GM23248 (cell line): Measurements from ENCODE around the gene OR4E2. TPM values are rescaled to one million over a fixed set of nuclear protein-coding genes. Genes with fewer than 3 reads are reported as not detected.

ENCODE experiments used
- DNase-seq: peaks from one replicate; pipeline ENCODE4 v3.0.0-alpha.2; 2015
- H2AFZ ChIP-seq: fragments of 200-600 bp; sonication (generic); 2 replicates; pipeline ENCODE4 v1.6.1; 2016; ENCODE audit warnings: antibody characterized with exemption
- H3F3A ChIP-seq: fragments of 200-600 bp; sonication (generic); 2 replicates; pipeline ENCODE4 v1.6.1; 2016; ENCODE audit warnings: mild to moderate bottlenecking, antibody characterized with exemption, mixed run types; ENCODE audit not compliant: insufficient read depth
- H3K27ac ChIP-seq: fragments of 200-600 bp; sonication (generic); 2 replicates; pipeline ENCODE4 v1.5.1; 2016; ENCODE audit warnings: mild to moderate bottlenecking
- H3K27me3 ChIP-seq: fragments of 200-600 bp; sonication (generic); replicated peaks from 2 replicates; pipeline ENCODE4 v1.6.1; 2016; ENCODE audit warnings: mild to moderate bottlenecking; ENCODE audit not compliant: insufficient read depth
- H3K36me3 ChIP-seq: fragments of 200-600 bp; sonication (generic); 2 replicates; pipeline ENCODE4 v1.6.1; 2016; ENCODE audit warnings: low read depth, mild to moderate bottlenecking
- H3K4me1 ChIP-seq: fragments of 200-600 bp; sonication (generic); 2 replicates; pipeline ENCODE4 v1.6.1; 2016; ENCODE audit warnings: mild to moderate bottlenecking; ENCODE audit not compliant: insufficient read depth
- H3K4me2 ChIP-seq: fragments of 200-600 bp; sonication (generic); one replicate; pipeline ENCODE4 v1.6.1; 2016; ENCODE audit warnings: mild to moderate bottlenecking; ENCODE audit not compliant: unreplicated experiment
- H3K4me3 ChIP-seq: fragments of 200-600 bp; sonication (generic); 2 replicates; pipeline ENCODE4 v1.5.1; 2016; ENCODE audit warnings: mild to moderate bottlenecking
- H3K79me2 ChIP-seq: fragments of 200-600 bp; sonication (generic); 2 replicates; pipeline ENCODE4 v1.6.1; 2016; ENCODE audit warnings: mild to moderate bottlenecking; ENCODE audit not compliant: insufficient read depth
- H3K9ac ChIP-seq: fragments of 200-600 bp; sonication (generic); 2 replicates; pipeline ENCODE4 v1.6.1; 2016; ENCODE audit warnings: mild to moderate bottlenecking
- H3K9me2 ChIP-seq: fragments of 200-600 bp; sonication (generic); 2 replicates; pipeline ENCODE4 v1.6.1; 2016; ENCODE audit warnings: mixed run types, mild to moderate bottlenecking, moderate library complexity; ENCODE audit not compliant: insufficient read depth
- H3K9me3 ChIP-seq: fragments of 200-600 bp; sonication (generic); one replicate; pipeline ENCODE4 v1.6.1; 2017; ENCODE audit warnings: low read depth
- H4K20me1 ChIP-seq: fragments of 200-600 bp; sonication (generic); 2 replicates; pipeline ENCODE4 v1.6.0; 2016; ENCODE audit not compliant: insufficient read depth
- EZH2 ChIP-seq: fragments of 200-600 bp; sonication (generic); IDR thresholded peaks from 2 replicates; pipeline ENCODE4 v1.6.1; 2018; ENCODE audit warnings: antibody characterized with exemption, mild to moderate bottlenecking; ENCODE audit not compliant: insufficient read depth, poor library complexity, severe bottlenecking
- EZH2phosphoT487 ChIP-seq: fragments of 200-600 bp; sonication (generic); IDR thresholded peaks from 2 replicates; pipeline ENCODE4 v1.6.1; 2018; ENCODE audit warnings: antibody characterized with exemption, moderate library complexity, mild to moderate bottlenecking, low read depth; ENCODE audit not compliant: insufficient read depth
- WGBS, 2 experiments: methylation state at CpG; one replicate each; pipeline ENCODE4 v1.1.6; 2015 to 2017; ENCODE audit warnings: low lambda C conversion rate in 2 of 2, low coverage in 1 of 2; ENCODE audit errors: missing lambda C conversion rate in 2 of 2; 5-methylcytosine and 5-hydroxymethylcytosine counted together
- in situ Hi-C: fragments of 300-500 bp; cut with MboI; formaldehyde crosslinking; loops from 2 replicates; pipeline ENCODE4 v1.15.0; 2020
- polyA plus RNA-seq: library from polyadenylated mRNA; unstranded; fragments of >200 nt; fragmentation: Nextera tagmentation; extraction: Ambion mirVana; gene quantifications from 2 replicates; pipeline ENCODE4 v1.2.1, GENCODE V29; 2016
- small RNA-seq: library from RNA; depleted of rRNA; stranded (forward); fragments of <200 nt; gene quantifications from one replicate; pipeline ENCODE3, GENCODE V24; 2014; ENCODE audit warnings: low read depth, low replicate concordance
- total RNA-seq: library from RNA; depleted of rRNA; stranded (reverse); fragments of >200 nt; shearing (Covaris generic); gene quantifications from 2 replicates; pipeline ENCODE4 v1.2.3, GENCODE V29; 2014; rRNA removed

Gene OR4E2
- total and polyA plus RNA-seq, 2 experiments from 2014 or later, result not detected

- TF ChIP-seq EZH2 (no peak), EZH2phosphoT487 (no peak)
- Histone ChIP-seq H2AFZ (no peak overlapping the region), H3K79me2 (no peaks in the 10 kb centered on the region), H3K4me1 (no peaks in the 10 kb centered on the region), H3K36me3 (no peaks in the 10 kb centered on the region), H3K4me3 (no peak overlapping the region), H3K9me3 (no peaks in the 10 kb centered on the region), H3K27me3 (no peaks in the 10 kb centered on the region), H3K9me2 (no peaks in the 10 kb centered on the region), H3K27ac (no peak overlapping the region), H3K4me2 (no peak overlapping the region), H3K9ac (no peak overlapping the region), H3F3A (no peaks in the 10 kb centered on the region), H4K20me1 (no peaks in the 10 kb centered on the region)
- DNase-seq, result peak; percentile 62
- 12 to 20% methylated on average over 3 of the region's 3 CpGs for WGBS, 2 experiments
- in situ Hi-C loops, result no loop called here
Observed at GRCh38 chr14:21711360-21711961, 57.8 kb downstream of the OR4E2 start.

GRCh38 chr14:21712036-21712435, 58.4 kb downstream of the OR4E2 start:
- no peak overlapping the region for H3K4me3 ChIP-seq
- in situ Hi-C loops, result no loop called here
- no peaks in the 10 kb centered on the region for H3K36me3 ChIP-seq
- no peak for DNase-seq
- H3K27ac ChIP-seq, result no peak overlapping the region
- no peak overlapping the region for H2AFZ ChIP-seq
- H3K9me2 ChIP-seq, result no peaks in the 10 kb centered on the region
- no peaks in the 10 kb centered on the region for H3K9me3 ChIP-seq
- WGBS, 2 experiments, result 28 to 31% methylated on average over 2 of the region's 2 CpGs
- H3K9ac ChIP-seq, result no peak overlapping the region
- H3F3A ChIP-seq, result no peaks in the 10 kb centered on the region
- H3K79me2 ChIP-seq, result no peaks in the 10 kb centered on the region
- no peaks in the 10 kb centered on the region for H3K4me1 ChIP-seq
- no peaks in the 10 kb centered on the region for H4K20me1 ChIP-seq
- H3K27me3 ChIP-seq, result no peaks in the 10 kb centered on the region
- TF ChIP-seq EZH2phosphoT487 (no peak), EZH2 (no peak)
- H3K4me2 ChIP-seq, result no peak overlapping the region

- DNase-seq, result no peak
- Histone ChIP-seq H3K9me2 (no peaks in the 10 kb centered on the region), H3K4me1 (no peaks in the 10 kb centered on the region), H3K36me3 (no peaks in the 10 kb centered on the region), H3F3A (no peaks in the 10 kb centered on the region), H3K4me3 (no peak overlapping the region), H2AFZ (no peak overlapping the region), H4K20me1 (no peaks in the 10 kb centered on the region), H3K27ac (no peak overlapping the region), H3K9ac (no peak overlapping the region), H3K27me3 (no peaks in the 10 kb centered on the region), H3K4me2 (no peak overlapping the region), H3K79me2 (no peaks in the 10 kb centered on the region), H3K9me3 (no peaks in the 10 kb centered on the region)
- WGBS, 2 experiments, result 7 to 10% methylated on average over 6 of the region's 6 CpGs
- in situ Hi-C loops, result no loop called here
- TF ChIP-seq EZH2phosphoT487 (no peak), EZH2 (no peak)
Observed at GRCh38 chr14:21714318-21714929, 60.8 kb downstream of the OR4E2 start.

Small RNA genes lying within 50 kb of the gene (small RNA-seq; reads per million reads assigned to genes)
- not detected for gene AC243972.3

Other genes starting within 250 kb of the OR4E2 start
- gene CHD8, start 197.7 kb upstream of the OR4E2 start, total RNA-seq, result 32.8 and 35.9 TPM in 2 replicates
- gene CHD8, start 197.7 kb upstream of the OR4E2 start, polyA plus RNA-seq, result 21.2 and 21.4 TPM in 2 replicates
- 21.1 and 31.6 TPM in 2 replicates for gene RAB2B, start 176.9 kb upstream of the OR4E2 start, total RNA-seq
- 14.7 and 15.6 TPM in 2 replicates for gene RAB2B, start 176.9 kb upstream of the OR4E2 start, polyA plus RNA-seq
- gene TOX4, start 176.6 kb upstream of the OR4E2 start, total RNA-seq, result 23.6 and 27.2 TPM in 2 replicates
- gene TOX4, start 176.6 kb upstream of the OR4E2 start, polyA plus RNA-seq, result 74.2 TPM in 2 replicates
- 44.1 and 44.5 TPM in 2 replicates for gene METTL3, start 142.5 kb upstream of the OR4E2 start, total RNA-seq
- gene METTL3, start 142.5 kb upstream of the OR4E2 start, polyA plus RNA-seq, result 25.6 and 28.6 TPM in 2 replicates
- 0.25 and 2.7 TPM in 2 replicates for gene SALL2, start 127.5 kb upstream of the OR4E2 start, total RNA-seq
- 0.69 and 1.3 TPM in 2 replicates for gene SALL2, start 127.5 kb upstream of the OR4E2 start, polyA plus RNA-seq
- not detected in 2 replicates for gene OR10G3, start 73.8 kb upstream of the OR4E2 start, total RNA-seq
- gene OR10G3, start 73.8 kb upstream of the OR4E2 start, polyA plus RNA-seq, result not detected in 2 replicates
- gene OR10G2, start 18.9 kb upstream of the OR4E2 start, total RNA-seq, result not detected in 2 replicates
- gene OR10G2, start 18.9 kb upstream of the OR4E2 start, polyA plus RNA-seq, result not detected in 2 replicates
- not detected in 2 replicates for gene OR4E1, start 20.0 kb downstream of the OR4E2 start, total RNA-seq
- gene OR4E1, start 20.0 kb downstream of the OR4E2 start, polyA plus RNA-seq, result not detected in 2 replicates